Ecto neural progenitor cell (in vitro differentiated cells): Measurements from ENCODE around the gene STARD3.
A peak's percentile ranks its signal among the peaks of the same experiment; 100 is the strongest.

ENCODE experiments used
- DNase-seq: peaks from one replicate; pipeline ENCODE4 v3.0.0-alpha.2; 2018; ENCODE audit warnings: low spot score

Gene STARD3

GRCh38 chr17:39604911-39605491 is 31.9 kb upstream of the STARD3 start:
- DNase-seq: peak; percentile 59

GRCh38 chr17:39605492-39606433 is 31.2 kb upstream of the STARD3 start:
- peak; percentile 77 for DNase-seq

- peak; percentile 76 for DNase-seq
These were observed 30.4 kb upstream of the STARD3 start for GRCh38 chr17:39606434-39607056.

GRCh38 chr17:39607057-39607850 is 29.7 kb upstream of the STARD3 start:
- DNase-seq: no peak

GRCh38 chr17:39607851-39608130 is 29.2 kb upstream of the STARD3 start, which contains the start of gene NEUROD2:
Gene NEUROD2 (minus strand): TSS chr17:39607920. CDS start chr17:39606599, 1,321 bp downstream.
- DNase-seq: peak; percentile 48

GRCh38 chr17:39608142-39608981 is 28.6 kb upstream of the STARD3 start:
- DNase-seq: peak; percentile 55

- no peak for DNase-seq
These were observed 27.4 kb upstream of the STARD3 start for GRCh38 chr17:39609416-39610025.

- DNase-seq: no peak
These were observed 25.4 kb upstream of the STARD3 start for GRCh38 chr17:39611401-39612112.

- DNase-seq: no peak
These were observed 24.6 kb upstream of the STARD3 start for GRCh38 chr17:39612291-39612894.

- DNase-seq: no peak
These were observed 23.9 kb upstream of the STARD3 start for GRCh38 chr17:39612935-39613464.

- DNase-seq: no peak
These were observed 22.3 kb upstream of the STARD3 start for GRCh38 chr17:39614545-39615157.

- no peak for DNase-seq
These were observed 21.5 kb upstream of the STARD3 start for GRCh38 chr17:39615434-39615833.

- no peak for DNase-seq
These were observed 19.9 kb upstream of the STARD3 start for GRCh38 chr17:39617100-39617445.

GRCh38 chr17:39617446-39618245 is 19.3 kb upstream of the STARD3 start:
- no peak for DNase-seq

- no peak for DNase-seq
These were observed 18.6 kb upstream of the STARD3 start for GRCh38 chr17:39618246-39618913.

GRCh38 chr17:39618956-39619785 is 17.8 kb upstream of the STARD3 start:
- no peak for DNase-seq

- DNase-seq: no peak
These were observed 17.2 kb upstream of the STARD3 start for GRCh38 chr17:39619786-39620101.
